NOMO-1 (cell line): ENCODE measurements around the gene PLEKHS1.
A peak's percentile ranks its signal among the peaks of the same experiment; 100 is the strongest.
"Not testable (repeated sequence)": the region's sequence is repeated elsewhere in the genome, so short reads cannot be mapped to it uniquely, and the experiment has no call there.

Source experiments
- DNase-seq, 2 experiments: peaks; one replicate each; lab custom pipeline; 2025; ENCODE audit not compliant: unreplicated experiment in 2 of 2; lab: John Stamatoyannopoulos, UW

PLEKHS1 gene

GRCh38 chr10:113782986-113783704 lies 31.7 kb downstream of the PLEKHS1 start:
- no peak for DNase-seq

- DNase-seq = no peak
Observed at GRCh38 chr10:113788604-113789083, 37.2 kb downstream of the PLEKHS1 start.

GRCh38 chr10:113791691-113792090 lies 40.2 kb downstream of the PLEKHS1 start:
- no peak for DNase-seq

GRCh38 chr10:113801569-113801968 lies 50.1 kb downstream of the PLEKHS1 start:
- no peak for DNase-seq

- DNase-seq = peak in 1 of 2 experiments; percentile 45
Observed at GRCh38 chr10:113802997-113803396, 51.5 kb downstream of the PLEKHS1 start.

GRCh38 chr10:113806503-113806902 lies 55.0 kb downstream of the PLEKHS1 start:
- no peak for DNase-seq

GRCh38 chr10:113808168-113808567 lies 56.7 kb downstream of the PLEKHS1 start:
- no peak for DNase-seq

GRCh38 chr10:113814700-113815099 lies 63.2 kb downstream of the PLEKHS1 start:
- DNase-seq = not testable (repeated sequence)

- no peak for DNase-seq
Observed at GRCh38 chr10:113819989-113820388, 68.5 kb downstream of the PLEKHS1 start.

- DNase-seq = no peak
Observed at GRCh38 chr10:113820507-113820906, 69.0 kb downstream of the PLEKHS1 start.

GRCh38 chr10:113821306-113821705 lies 69.8 kb downstream of the PLEKHS1 start:
- DNase-seq = not testable (repeated sequence)

- DNase-seq = no peak
Observed at GRCh38 chr10:113822174-113822573, 70.7 kb downstream of the PLEKHS1 start.

- no peak for DNase-seq
Observed at GRCh38 chr10:113823389-113823788, 71.9 kb downstream of the PLEKHS1 start.

- DNase-seq = no peak
Observed at GRCh38 chr10:113825791-113826190, 74.3 kb downstream of the PLEKHS1 start.

GRCh38 chr10:113828567-113828966 lies 77.1 kb downstream of the PLEKHS1 start:
- DNase-seq = not testable (repeated sequence)
